Liver (tissue), 9 donors: ENCODE data around the gene PIGP. TPM values are rescaled to one million over a fixed set of nuclear protein-coding genes. Genes with fewer than 3 reads are reported as not detected.

ENCODE experiments used
- DNase-seq: peaks from one replicate; pipeline ENCODE4 v3.0.0-alpha.2; 2017; ENCODE audit warnings: low spot score
- H3K27ac ChIP-seq, 2 donors: one replicate each; pipeline ENCODE4 v1.7.0; 2013; ENCODE audit warnings: inconsistent platforms in 2 of 2, low read length in 2 of 2, control low read depth in 1 of 2, low read depth in 1 of 2, mild to moderate bottlenecking in 1 of 2
- H3K27me3 ChIP-seq, 4 donors: one replicate each; pipeline versions ENCODE4 v1.6.1 to v1.7.0; 2013; ENCODE audit warnings: low read length in 3 of 4, inconsistent platforms in 1 of 4, mild to moderate bottlenecking in 1 of 4, moderate library complexity in 1 of 4; ENCODE audit not compliant: control insufficient read depth in 4 of 4, insufficient read depth in 4 of 4
- H3K36me3 ChIP-seq, 4 donors: one replicate each; pipeline versions ENCODE4 v1.6.1 to v1.7.0; 2013; ENCODE audit warnings: low read length in 3 of 4, mild to moderate bottlenecking in 3 of 4, low read depth in 1 of 4, moderate library complexity in 1 of 4; ENCODE audit not compliant: control insufficient read depth in 4 of 4, insufficient read depth in 3 of 4
- H3K4me1 ChIP-seq, 4 donors: one replicate each; pipeline versions ENCODE4 v1.6.1 to v1.7.0; 2013; ENCODE audit warnings: low read length in 3 of 4, mild to moderate bottlenecking in 3 of 4, moderate library complexity in 1 of 4; ENCODE audit not compliant: control insufficient read depth in 4 of 4, insufficient read depth in 4 of 4
- H3K4me3 ChIP-seq, 3 donors: one replicate each; pipeline versions ENCODE4 v1.6.1 to v1.7.0; 2013; ENCODE audit warnings: low read length in 3 of 3, control low read depth in 1 of 3, low read depth in 1 of 3, mild to moderate bottlenecking in 1 of 3
- H3K9ac ChIP-seq, 2 donors: one replicate each; pipeline ENCODE4 v1.7.0; 2013; ENCODE audit warnings: low read length in 2 of 2, mild to moderate bottlenecking in 2 of 2, moderate library complexity in 2 of 2, control low read depth in 1 of 2, low read depth in 1 of 2
- H3K9me3 ChIP-seq, 4 donors: one replicate each; pipeline versions ENCODE4 v1.6.1 to v1.7.0; 2013; ENCODE audit warnings: low read length in 3 of 4; ENCODE audit not compliant: control insufficient read depth in 4 of 4
- ATF3 ChIP-seq: IDR thresholded peaks from 2 replicates; pipeline ENCODE4 v1.6.1; 2016; ENCODE audit warnings: antibody characterized with exemption
- FOXA1 ChIP-seq: IDR thresholded peaks from 2 replicates; pipeline ENCODE4 v1.6.1; 2016; ENCODE audit warnings: antibody characterized with exemption
- FOXA2 ChIP-seq: IDR thresholded peaks from 2 replicates; pipeline ENCODE4 v1.6.1; 2016; ENCODE audit warnings: antibody characterized with exemption
- GABPA ChIP-seq, 2 donors: IDR thresholded peaks in 1 of 2; conservative IDR thresholded peaks in 1 of 2; 2 replicates each; pipeline ENCODE4 v1.6.1; 2016; ENCODE audit warnings: antibody characterized with exemption in 2 of 2, mild to moderate bottlenecking in 1 of 2, moderate library complexity in 1 of 2
- HNF4G ChIP-seq: IDR thresholded peaks from 2 replicates; pipeline ENCODE4 v1.6.1; 2016; ENCODE audit warnings: antibody characterized with exemption
- JUND ChIP-seq, 2 donors: IDR thresholded peaks; 2 replicates each; pipeline ENCODE4 v1.6.1; 2016; ENCODE audit warnings: antibody characterized with exemption in 2 of 2
- NR2F2 ChIP-seq: IDR thresholded peaks from 2 replicates; pipeline ENCODE4 v1.6.1; 2016; ENCODE audit warnings: antibody characterized with exemption
- RAD21 ChIP-seq, 2 donors: IDR thresholded peaks; 2 replicates each; pipeline ENCODE4 v1.6.1; 2016; ENCODE audit warnings: antibody characterized with exemption in 2 of 2, mild to moderate bottlenecking in 2 of 2
- REST ChIP-seq: IDR thresholded peaks from 2 replicates; pipeline ENCODE4 v1.6.1; 2016; ENCODE audit warnings: antibody characterized with exemption, mild to moderate bottlenecking
- SP1 ChIP-seq: IDR thresholded peaks from 2 replicates; pipeline ENCODE4 v1.6.1; 2018; ENCODE audit warnings: antibody characterized with exemption, mild to moderate bottlenecking
- TAF1 ChIP-seq: conservative IDR thresholded peaks from 2 replicates; pipeline ENCODE4 v1.6.1; 2016; ENCODE audit warnings: antibody characterized with exemption, mild to moderate bottlenecking
- WGBS: extraction: QIAGEN DNeasy Blood & Tissue Kit; methylation state at CpG from one replicate; pipeline ENCODE4 v1.1.7; 2013; 5-methylcytosine and 5-hydroxymethylcytosine counted together
- polyA plus RNA-seq, 2 donors: library from polyadenylated mRNA; stranded (reverse) in 1 of 2; unstranded in 1 of 2; fragments of 200-250 nt in 1 of 2; fragments of >200 nt in 1 of 2; fragmentation: Nextera tagmentation in 1 of 2; extraction: Ambion mirVana in 1 of 2; gene quantifications; one replicate each; pipeline versions ENCODE4 v1.2.1 to v1.2.3, GENCODE V29; 2013 to 2015
- total RNA-seq, 2 donors: library from RNA; depleted of rRNA; stranded (reverse); fragments of >200 nt; gene quantifications; one replicate each; pipeline ENCODE4 v1.2.3, GENCODE V29; 2014
- TF ChIP-seq, protein P1 (sequence below): IDR thresholded peaks from 2 replicates; pipeline ENCODE4 v1.6.1; 2016; ENCODE audit warnings: antibody characterized with exemption
- TF ChIP-seq, protein P2 (sequence below): fragments of 150-350 bp; IDR thresholded peaks from 2 replicates; pipeline ENCODE4 v1.5.1; 2017; ENCODE audit warnings: improper control_type of control experiment, low read depth, low read length; ENCODE audit not compliant: missing input control
- donor health status: healthy.
- donor health status: healthy.
- donor health status: healthy.
- donor health status: healthy.
- donor health status: healthy.

The PIGP gene
- total and polyA plus RNA-seq, 4 donors: 3.8 to 26.2 (median 11.7) TPM

DNA sequence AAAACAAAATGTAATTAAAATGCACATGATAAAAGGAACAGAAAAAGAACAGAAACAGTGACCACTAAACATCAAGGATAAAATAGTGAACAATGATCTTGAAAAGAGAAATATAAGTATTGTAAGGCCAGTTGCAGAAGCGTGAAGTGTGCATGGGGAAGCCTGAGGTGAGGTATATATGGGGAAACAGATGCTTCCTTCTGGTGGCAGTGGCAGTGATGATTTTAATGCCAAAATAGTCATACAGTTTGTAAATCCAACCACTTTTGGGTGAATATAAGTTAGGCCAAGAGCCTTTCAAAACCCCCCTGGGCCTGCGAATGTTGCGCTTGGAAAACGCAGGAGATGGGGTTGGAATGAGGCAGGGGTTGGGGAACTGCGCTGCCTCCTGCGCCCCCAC lies 27.4 kb upstream of the PIGP start (continued):
- TF ChIP-seq, protein P1, sequence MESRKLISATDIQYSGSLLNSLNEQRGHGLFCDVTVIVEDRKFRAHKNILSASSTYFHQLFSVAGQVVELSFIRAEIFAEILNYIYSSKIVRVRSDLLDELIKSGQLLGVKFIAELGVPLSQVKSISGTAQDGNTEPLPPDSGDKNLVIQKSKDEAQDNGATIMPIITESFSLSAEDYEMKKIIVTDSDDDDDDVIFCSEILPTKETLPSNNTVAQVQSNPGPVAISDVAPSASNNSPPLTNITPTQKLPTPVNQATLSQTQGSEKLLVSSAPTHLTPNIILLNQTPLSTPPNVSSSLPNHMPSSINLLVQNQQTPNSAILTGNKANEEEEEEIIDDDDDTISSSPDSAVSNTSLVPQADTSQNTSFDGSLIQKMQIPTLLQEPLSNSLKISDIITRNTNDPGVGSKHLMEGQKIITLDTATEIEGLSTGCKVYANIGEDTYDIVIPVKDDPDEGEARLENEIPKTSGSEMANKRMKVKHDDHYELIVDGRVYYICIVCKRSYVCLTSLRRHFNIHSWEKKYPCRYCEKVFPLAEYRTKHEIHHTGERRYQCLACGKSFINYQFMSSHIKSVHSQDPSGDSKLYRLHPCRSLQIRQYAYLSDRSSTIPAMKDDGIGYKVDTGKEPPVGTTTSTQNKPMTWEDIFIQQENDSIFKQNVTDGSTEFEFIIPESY: no peak
- TF ChIP-seq NR2F2 (no peak), GABPA (IDR thresholded peaks at IDR 0.05 in 1 of 2, conservative IDR thresholded peaks at IDR 0.05 in 1 of 2) (no peak), FOXA2 (no peak), TAF1 (no peak)

- peaks cover 5 to 28% (median 20%) of the 10 kb centered on the region in 4 donors for H3K36me3 ChIP-seq
- H3K27ac ChIP-seq: no peak overlapping the region
- DNase-seq: no peak
- H3K9me3 ChIP-seq: no peaks in the 10 kb centered on the region
- no peaks in the 10 kb centered on the region for H3K27me3 ChIP-seq
- no peak overlapping the region for H3K9ac ChIP-seq
- no peaks in the 10 kb centered on the region for H3K4me1 ChIP-seq
- H3K4me3 ChIP-seq: no peak overlapping the region
- TF ChIP-seq GABPA (IDR thresholded peaks at IDR 0.05 in 1 of 2, conservative IDR thresholded peaks at IDR 0.05 in 1 of 2): no peak
- TF ChIP-seq TAF1: no peak
- no peak for TF ChIP-seq ATF3
- TF ChIP-seq RAD21 (IDR thresholded peaks at IDR 0.05): no peak
- TF ChIP-seq, protein P1: no peak
- no peak for TF ChIP-seq FOXA1
- no peak for TF ChIP-seq JUND (IDR thresholded peaks at IDR 0.05)
- TF ChIP-seq, protein P2, sequence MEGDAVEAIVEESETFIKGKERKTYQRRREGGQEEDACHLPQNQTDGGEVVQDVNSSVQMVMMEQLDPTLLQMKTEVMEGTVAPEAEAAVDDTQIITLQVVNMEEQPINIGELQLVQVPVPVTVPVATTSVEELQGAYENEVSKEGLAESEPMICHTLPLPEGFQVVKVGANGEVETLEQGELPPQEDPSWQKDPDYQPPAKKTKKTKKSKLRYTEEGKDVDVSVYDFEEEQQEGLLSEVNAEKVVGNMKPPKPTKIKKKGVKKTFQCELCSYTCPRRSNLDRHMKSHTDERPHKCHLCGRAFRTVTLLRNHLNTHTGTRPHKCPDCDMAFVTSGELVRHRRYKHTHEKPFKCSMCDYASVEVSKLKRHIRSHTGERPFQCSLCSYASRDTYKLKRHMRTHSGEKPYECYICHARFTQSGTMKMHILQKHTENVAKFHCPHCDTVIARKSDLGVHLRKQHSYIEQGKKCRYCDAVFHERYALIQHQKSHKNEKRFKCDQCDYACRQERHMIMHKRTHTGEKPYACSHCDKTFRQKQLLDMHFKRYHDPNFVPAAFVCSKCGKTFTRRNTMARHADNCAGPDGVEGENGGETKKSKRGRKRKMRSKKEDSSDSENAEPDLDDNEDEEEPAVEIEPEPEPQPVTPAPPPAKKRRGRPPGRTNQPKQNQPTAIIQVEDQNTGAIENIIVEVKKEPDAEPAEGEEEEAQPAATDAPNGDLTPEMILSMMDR: no peak
- no peak for TF ChIP-seq REST
- TF ChIP-seq SP1: no peak
- no peak for TF ChIP-seq HNF4G
- WGBS: 96% methylated on average over 2 of the region's 2 CpGs
These were observed 25.9 kb upstream of the PIGP start for GRCh38 chr21:37098751-37099150.
